Nephron progenitor cell (in vitro differentiated cells): ENCODE measurements around the gene THSD4.

Experiments
- DNase-seq: peaks from one replicate; pipeline ENCODE4 v3.0.0; 2021
- H3K27ac Mint-ChIP-seq: 2 replicates; pipeline ENCODE4 v1.8.0; 2021; ENCODE audit warnings: mild to moderate bottlenecking, moderate library complexity, mixed read lengths
- H3K27me3 Mint-ChIP-seq: 2 replicates; pipeline ENCODE4 v1.8.0; 2021; ENCODE audit warnings: mild to moderate bottlenecking, low read depth, mixed read lengths; ENCODE audit not compliant: poor library complexity
- H3K36me3 Mint-ChIP-seq: 2 replicates; pipeline ENCODE4 v1.8.0; 2021; ENCODE audit warnings: low read depth, mixed read lengths
- H3K4me1 Mint-ChIP-seq: 2 replicates; pipeline ENCODE4 v1.8.0; 2021; ENCODE audit warnings: mixed read lengths
- H3K4me3 Mint-ChIP-seq: 2 replicates; pipeline ENCODE4 v1.8.0; 2021; ENCODE audit warnings: mild to moderate bottlenecking, moderate library complexity, mixed read lengths
- H3K9me3 Mint-ChIP-seq: 2 replicates; pipeline ENCODE4 v1.8.0; 2021; ENCODE audit warnings: mild to moderate bottlenecking, moderate library complexity, mixed read lengths
- CTCF ChIP-seq: fragments of 200-600 bp; sonication (generic); IDR thresholded peaks from 2 replicates; pipeline ENCODE4 v1.5.0; 2021; ENCODE audit warnings: antibody characterized with exemption

THSD4 gene

DNA sequence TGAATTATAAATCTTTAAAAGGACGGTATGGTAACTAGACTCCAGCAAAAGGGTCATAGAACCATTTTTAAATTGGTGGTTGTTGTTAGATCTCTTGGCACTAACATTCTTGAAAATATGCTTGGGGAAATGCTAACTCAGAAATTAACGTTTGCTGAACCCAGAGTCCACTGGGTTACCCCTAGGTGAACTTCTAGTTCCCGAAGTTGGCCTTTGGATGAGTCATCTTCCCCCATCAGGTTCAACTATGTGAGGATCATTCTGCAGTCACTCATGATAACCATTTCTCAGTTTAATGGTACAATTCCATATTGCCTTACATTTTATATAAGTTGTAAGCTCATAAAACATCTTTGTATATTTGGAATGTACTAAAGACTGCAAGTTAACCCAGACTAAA lies 204.7 kb downstream of the THSD4 start:
- Mint-ChIP-seq H3K27me3 (peaks cover 3% of the 10 kb centered on the region), H3K36me3 (peaks cover 5% of the 10 kb centered on the region), H3K27ac (no peak overlapping the region), H3K4me3 (no peak overlapping the region), H3K9me3 (peaks cover 6% of the 10 kb centered on the region), H3K4me1 (peaks cover 6% of the 10 kb centered on the region)
- no peak for DNase-seq
- no peak for TF ChIP-seq CTCF

DNA sequence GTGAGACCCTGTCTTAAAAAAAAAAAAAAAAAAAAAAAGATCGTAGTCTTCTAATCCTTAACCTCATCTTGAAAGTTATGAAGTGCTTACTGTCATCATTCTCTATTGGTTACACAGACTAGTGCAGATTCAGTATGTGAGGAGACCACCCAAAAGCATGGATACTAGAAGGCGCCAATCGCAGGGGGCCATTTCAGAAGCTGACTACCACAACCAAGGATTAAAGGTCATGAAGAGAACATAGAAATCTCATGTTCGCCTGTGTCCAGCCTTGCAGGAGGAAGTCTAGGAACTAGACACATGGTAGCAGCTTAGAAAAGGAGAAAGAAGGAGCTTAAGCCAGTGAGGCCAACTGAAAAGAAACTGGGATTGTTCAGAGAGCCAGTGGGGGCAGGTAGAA lies 207.8 kb downstream of the THSD4 start:
- DNase-seq, result no peak
- Mint-ChIP-seq H3K36me3 (no peaks in the 10 kb centered on the region), H3K4me3 (no peak overlapping the region), H3K4me1 (no peaks in the 10 kb centered on the region), H3K9me3 (no peaks in the 10 kb centered on the region), H3K27me3 (no peaks in the 10 kb centered on the region), H3K27ac (no peak overlapping the region)
- TF ChIP-seq CTCF, result no peak

GRCh38 chr15:71323584-71323983 lies 208.3 kb downstream of the THSD4 start:
- H3K36me3 Mint-ChIP-seq, result no peaks in the 10 kb centered on the region
- no peaks in the 10 kb centered on the region for H3K27me3 Mint-ChIP-seq
- no peak for DNase-seq
- TF ChIP-seq CTCF, result no peak
- no peak overlapping the region for H3K4me3 Mint-ChIP-seq
- H3K27ac Mint-ChIP-seq, result no peak overlapping the region
- H3K9me3 Mint-ChIP-seq, result no peaks in the 10 kb centered on the region
- peaks cover under 1% of the 10 kb centered on the region for H3K4me1 Mint-ChIP-seq

DNA sequence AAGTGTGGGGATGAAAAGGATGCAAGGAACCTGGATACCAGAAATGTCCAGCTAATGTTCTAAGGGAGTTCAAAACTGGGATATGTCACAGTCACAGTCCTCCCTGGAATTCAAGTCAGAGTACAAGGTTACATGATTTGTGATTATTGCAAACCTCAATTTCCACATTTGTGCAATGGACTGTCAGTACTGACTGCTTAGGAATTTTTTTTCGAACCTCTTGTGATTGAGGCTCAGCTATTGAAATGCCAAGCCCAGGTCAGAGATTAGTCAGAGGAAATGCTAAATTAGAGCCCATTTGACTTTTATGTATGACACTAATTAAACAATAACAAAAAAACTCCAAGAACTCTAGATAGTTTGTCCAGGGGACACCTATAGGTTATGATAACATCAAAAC lies 210.2 kb downstream of the THSD4 start:
- TF ChIP-seq CTCF, result no peak
- peaks cover 20% of the 10 kb centered on the region for H3K4me1 Mint-ChIP-seq
- no peaks in the 10 kb centered on the region for H3K9me3 Mint-ChIP-seq
- H3K27me3 Mint-ChIP-seq, result no peaks in the 10 kb centered on the region
- DNase-seq, result no peak
- H3K36me3 Mint-ChIP-seq, result no peaks in the 10 kb centered on the region
- H3K27ac Mint-ChIP-seq, result no peak overlapping the region
- H3K4me3 Mint-ChIP-seq, result no peak overlapping the region

DNA sequence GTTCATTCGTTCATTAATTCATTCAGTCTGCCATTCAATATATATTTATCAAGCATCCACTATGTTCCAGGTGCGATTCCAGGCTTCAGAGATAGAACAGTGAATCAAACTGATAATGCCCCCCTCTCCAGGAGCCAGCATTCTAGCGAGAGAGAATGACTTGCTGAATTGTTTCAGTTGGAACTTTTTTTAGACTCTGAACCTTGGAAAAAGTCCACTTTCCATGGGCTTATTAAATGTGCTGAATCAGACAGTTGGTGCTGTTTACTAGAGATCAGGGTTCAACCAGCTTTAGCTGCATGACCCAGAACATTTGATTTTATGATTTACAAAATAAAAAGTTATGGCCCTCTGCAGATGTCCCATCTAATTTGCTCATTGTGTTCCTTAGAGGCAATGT lies 213.2 kb downstream of the THSD4 start:
- Mint-ChIP-seq H3K4me3 (no peak overlapping the region), H3K36me3 (no peaks in the 10 kb centered on the region), H3K9me3 (no peaks in the 10 kb centered on the region), H3K27ac (no peak overlapping the region), H3K27me3 (no peaks in the 10 kb centered on the region), H3K4me1 (peaks cover 28% of the 10 kb centered on the region)
- TF ChIP-seq CTCF, result no peak
- no peak for DNase-seq

DNA sequence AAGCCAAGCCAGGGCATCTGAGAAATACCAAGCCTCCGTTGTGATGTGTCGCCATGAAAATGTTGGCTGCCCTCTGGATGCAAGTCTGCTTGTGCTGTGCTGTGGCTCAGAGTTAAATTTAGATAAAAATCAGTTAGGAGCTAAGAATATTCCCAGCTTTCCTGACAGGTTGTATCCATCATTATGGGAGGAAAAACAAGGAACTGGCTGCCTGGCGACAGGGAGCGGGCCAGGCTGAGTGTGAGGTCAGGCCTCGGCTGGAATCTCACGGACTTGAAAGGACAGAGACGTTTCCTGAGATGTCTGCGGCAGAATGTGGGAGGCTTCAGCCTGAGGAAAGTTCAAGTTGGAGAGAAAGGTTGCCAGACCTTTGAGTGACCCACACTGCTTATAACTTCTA lies 213.8 kb downstream of the THSD4 start:
- Mint-ChIP-seq H3K27ac (peak overlapping the region; percentile 22), H3K4me3 (no peak overlapping the region), H3K9me3 (no peaks in the 10 kb centered on the region)

More for the DNA sequence above, 213.8 kb downstream of the THSD4 start:
- Mint-ChIP-seq H3K4me1 (peaks cover 28% of the 10 kb centered on the region), H3K27me3 (no peaks in the 10 kb centered on the region), H3K36me3 (no peaks in the 10 kb centered on the region)
- no peak for TF ChIP-seq CTCF
- DNase-seq, result no peak
